ENCODE results near the gene PFDN2. TPM values are rescaled to one million over a fixed set of nuclear protein-coding genes. Genes with fewer than 3 reads are reported as not detected.

PFDN2 gene
- total and polyA plus RNA-seq, 2 of the 8 experiments (the other 6 are each of a cell fraction or from before 2014, with no cell fraction given) = 66.2 to 71.2 TPM

DNA sequence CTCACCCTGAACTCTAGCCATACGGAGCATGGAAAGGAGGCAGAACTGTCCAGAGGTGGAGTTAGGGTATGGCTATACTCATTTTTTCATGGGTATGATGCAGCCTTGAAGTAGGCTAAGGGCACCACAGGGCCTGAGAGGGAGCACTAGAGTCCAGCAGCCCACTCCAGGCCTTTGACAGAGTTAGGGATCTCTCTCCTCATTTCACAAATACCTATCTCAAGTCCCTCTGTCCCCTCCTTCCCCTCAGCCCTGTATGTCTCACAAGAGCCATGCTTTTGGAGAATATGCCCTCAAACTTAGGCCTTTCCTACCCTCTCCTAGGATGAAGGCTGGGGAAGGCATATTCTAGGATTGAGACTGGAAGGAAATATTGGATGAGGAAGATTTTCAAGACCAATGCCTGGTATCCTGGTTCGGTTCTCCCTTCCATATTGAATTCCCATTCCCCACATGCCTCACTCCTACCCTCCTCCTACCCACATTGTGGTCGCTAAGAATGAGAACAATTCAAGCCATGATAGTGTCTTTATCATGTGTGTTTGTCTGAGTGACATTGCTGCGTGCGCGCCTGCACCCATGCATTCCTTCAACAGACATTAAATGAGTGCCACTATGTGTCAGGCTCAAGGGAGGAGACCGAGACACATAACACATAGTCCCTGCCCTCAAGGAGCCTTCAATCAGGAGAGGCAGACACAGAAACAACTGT lies 25.9 kb downstream of the PFDN2 start:
- no peak overlapping the region for H3K56ac ChIP-seq (replicated peaks; ENCODE audit: insufficient read length, low read depth, low read length)
- H2BK15ac ChIP-seq (ENCODE audit: low read length) = no peak overlapping the region
- no peak for TF ChIP-seq NANOG (IDR thresholded peaks at IDR 0.05; ENCODE audit: insufficient read depth, low read depth, low read length, poor library complexity, severe bottlenecking)
- H2BK12ac ChIP-seq (ENCODE audit: low read depth, low read length) = no peak overlapping the region
- H3K18ac ChIP-seq (ENCODE audit: extremely low read depth, low read length) = no peak overlapping the region
- no peaks in the 10 kb centered on the region for H3K9me3 ChIP-seq (ENCODE audit: insufficient read depth in 2 of 2, low read depth in 1 of 2, low read length in 1 of 2)
- H3K27me3 ChIP-seq (replicated peaks in 1 of 4; ENCODE audit: control insufficient read depth in 3 of 4, extremely low read depth in 1 of 4, insufficient read depth in 3 of 4, low read length in 3 of 4) = no peaks in the 10 kb centered on the region
- H3K79me2 ChIP-seq (ENCODE audit: control insufficient read depth in 1 of 2, insufficient read depth in 2 of 2, low read length in 2 of 2) = no peaks in the 10 kb centered on the region
- no peak overlapping the region for H2AK5ac ChIP-seq (ENCODE audit: low read depth, low read length)
- H3K4ac ChIP-seq (replicated peaks; ENCODE audit: insufficient read length, low read depth, low read length) = no peak overlapping the region
- no peak overlapping the region for H2AFZ ChIP-seq (ENCODE audit: low read length)
- H3K79me1 ChIP-seq (ENCODE audit: low read depth, low read length) = no peaks in the 10 kb centered on the region
- no peak overlapping the region for H3K4me2 ChIP-seq (ENCODE audit: insufficient read depth in 1 of 2, low read depth in 2 of 2, low read length in 2 of 2)
- no peak overlapping the region for H3K4me3 ChIP-seq (ENCODE audit: extremely low read depth in 1 of 4, insufficient read depth in 2 of 4, low read depth in 3 of 4, low read length in 4 of 4)
- H3K23me2 ChIP-seq (ENCODE audit: low read depth, low read length) = peaks cover 2% of the 10 kb centered on the region; the same call in 1 of the 2 replicates
- H3K23ac ChIP-seq (ENCODE audit: insufficient read length) = no peak overlapping the region
- no peak overlapping the region for H3K27ac ChIP-seq (ENCODE audit: low read depth, low read length)
- H2BK20ac ChIP-seq (ENCODE audit: low read length) = no peak overlapping the region
- H3K36me3 ChIP-seq (ENCODE audit: control insufficient read depth in 2 of 4, insufficient read depth in 4 of 4, low read length in 3 of 4) = no peaks in the 10 kb centered on the region
- no peak overlapping the region for H3K14ac ChIP-seq (ENCODE audit: insufficient read length)
- 87% methylated on average over 7 of the region's 7 CpGs; no CpG with 5 or more reads in 1 of the 2 experiments for WGBS, 2 experiments (ENCODE audit: extremely low coverage in 1 of 2, insufficient coverage in 1 of 2, insufficient read length in 1 of 2, insufficient replicate concordance in 2 of 2, low coverage in 1 of 2, low lambda C conversion rate in 2 of 2, missing lambda C conversion rate in 1 of 2)
- H4K5ac ChIP-seq (ENCODE audit: insufficient read length, low read depth, low read length) = no peak overlapping the region
- H2BK5ac ChIP-seq (ENCODE audit: low read depth, low read length) = no peak overlapping the region
- no peak overlapping the region for H3K9ac ChIP-seq (replicated peaks in 1 of 4; ENCODE audit: extremely low read depth in 1 of 4, low read depth in 3 of 4, low read length in 3 of 4)
- H4K20me1 ChIP-seq (replicated peaks in 1 of 2; ENCODE audit: control insufficient read depth in 1 of 2, insufficient read depth in 2 of 2, low read length in 2 of 2) = no peaks in the 10 kb centered on the region
- H4K8ac ChIP-seq (ENCODE audit: extremely low read depth, insufficient read depth, low read length) = no peak overlapping the region
- no peak for DNase-seq (ENCODE audit: low read depth in 1 of 2, low spot score in 2 of 2)
- no peak overlapping the region for H2BK120ac ChIP-seq (replicated peaks; ENCODE audit: low read depth, low read length)
- POLR2A ChIA-PET (ENCODE audit: partially characterized antibody) = no interaction called here
- H3K4me1 ChIP-seq (replicated peaks in 1 of 4; ENCODE audit: control insufficient read depth in 3 of 4, insufficient read depth in 4 of 4, low read length in 3 of 4) = peaks cover 0 to 6% (median 0%) of the 10 kb centered on the region in 4 experiments; a peak in 2 of 7 replicates
- no peak for FAIRE-seq
- H4K91ac ChIP-seq (replicated peaks; ENCODE audit: insufficient read length, low read length) = no peak overlapping the region
- CTCF ChIA-PET (ENCODE audit: partially characterized antibody) = interaction anchor here (1.1 to 10.0 kb wide), 3 partner anchors 17 to 94 kb away, joined by 3 to 282 read pairs (median 4); partner anchors contain the start of gene ARHGAP30

Measured in H1 (cell line).